Hippocampal formation (tissue), 2 donors: ENCODE results near the gene FBXL20.
"Not testable (repeated sequence)": the region's sequence is repeated elsewhere in the genome, so short reads cannot be mapped to it uniquely, and the experiment has no call there.

Source experiments
- DNase-seq, 2 donors: peaks; one replicate each; lab custom pipeline; 2025; lab: John Stamatoyannopoulos, UW

The FBXL20 gene

DNA sequence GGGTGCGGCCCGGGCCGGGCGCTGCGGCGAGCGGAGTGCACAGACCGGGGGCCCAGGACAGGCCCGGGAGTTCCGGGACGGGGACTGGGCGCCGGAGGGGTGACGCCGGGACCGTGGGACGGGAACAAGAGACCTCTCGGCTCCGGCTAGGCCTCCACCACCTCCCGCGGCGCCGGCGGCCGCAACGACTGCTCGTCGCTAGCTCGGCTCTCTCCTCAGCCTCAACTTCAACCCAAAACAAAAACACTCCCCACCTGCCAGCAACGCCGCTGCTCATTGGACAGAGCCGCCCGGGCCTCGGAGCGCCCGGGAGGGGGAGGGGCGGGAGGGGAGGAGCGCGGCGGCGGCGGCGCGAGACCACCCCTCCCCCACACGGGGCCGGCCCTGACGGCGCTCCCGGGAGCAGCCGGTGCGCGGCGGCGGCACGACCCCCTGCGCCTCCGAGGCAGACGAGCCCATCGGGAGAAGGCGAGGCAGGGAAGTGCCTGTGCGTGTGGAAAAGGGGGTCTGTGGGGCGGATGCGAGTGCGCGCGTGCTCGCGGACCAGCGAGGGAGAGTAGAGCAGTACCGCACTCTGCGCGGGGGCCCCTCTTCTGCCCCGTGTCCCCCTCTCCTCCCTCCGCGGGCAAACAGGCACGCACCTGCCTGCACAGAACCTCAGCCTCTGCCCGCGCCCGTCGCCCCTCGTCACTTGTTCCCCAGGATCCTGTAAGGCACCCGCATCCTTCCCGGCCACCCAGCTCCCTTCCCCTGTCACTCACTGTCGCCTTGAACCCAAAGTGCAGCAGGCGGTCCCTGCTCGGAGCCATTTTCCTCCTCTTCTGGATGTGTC, at the start of gene FBXL20:
TSS of gene FBXL20 (minus strand) at position 215 of the 832 bp plus-strand sequence. CDS start 224 bp downstream, outside the sequence.
- peak; percentile 83 to 88 for DNase-seq

DNA sequence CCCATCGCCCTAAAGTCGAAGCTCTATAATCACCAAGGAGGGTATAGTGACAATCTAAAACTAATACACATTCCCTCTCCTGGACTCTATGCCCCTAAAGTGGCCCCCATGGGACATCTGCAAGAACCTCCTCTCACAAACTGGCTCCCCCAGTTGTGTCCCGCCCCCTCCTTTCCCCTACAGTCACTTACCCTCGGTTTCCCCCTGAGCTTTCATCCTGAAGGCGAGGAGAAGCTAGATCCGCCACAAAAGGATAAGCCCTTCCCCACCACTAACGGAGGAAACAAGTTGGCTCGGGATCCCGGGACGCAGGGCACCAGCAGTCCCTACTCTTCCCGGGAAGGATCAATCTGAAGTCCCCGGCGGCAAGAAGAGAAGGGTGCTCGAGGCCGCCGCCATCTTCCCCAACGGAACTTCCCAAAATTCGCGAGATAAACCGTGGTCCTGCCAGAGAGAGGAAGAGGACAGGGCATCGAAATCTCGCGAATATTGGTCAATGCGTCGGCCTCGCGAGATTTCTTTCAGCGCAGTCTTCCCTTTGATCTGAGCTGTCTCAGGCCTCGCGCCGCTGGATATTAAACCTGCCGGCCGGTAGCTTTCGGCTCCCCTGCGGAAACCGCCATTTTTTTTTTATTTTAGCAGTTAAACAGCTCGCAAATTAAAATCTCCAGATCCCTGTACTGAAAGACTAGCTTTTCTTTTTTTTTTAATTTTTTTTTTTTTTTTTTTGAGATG, 49.6 kb upstream of the FBXL20 start, which contains the start of gene MED1:
TSS of gene MED1 (minus strand) at position 417 of the 735 bp plus-strand sequence. CDS start at position 216, 201 bp downstream.
- peak; percentile 80 to 95 for DNase-seq

DNA sequence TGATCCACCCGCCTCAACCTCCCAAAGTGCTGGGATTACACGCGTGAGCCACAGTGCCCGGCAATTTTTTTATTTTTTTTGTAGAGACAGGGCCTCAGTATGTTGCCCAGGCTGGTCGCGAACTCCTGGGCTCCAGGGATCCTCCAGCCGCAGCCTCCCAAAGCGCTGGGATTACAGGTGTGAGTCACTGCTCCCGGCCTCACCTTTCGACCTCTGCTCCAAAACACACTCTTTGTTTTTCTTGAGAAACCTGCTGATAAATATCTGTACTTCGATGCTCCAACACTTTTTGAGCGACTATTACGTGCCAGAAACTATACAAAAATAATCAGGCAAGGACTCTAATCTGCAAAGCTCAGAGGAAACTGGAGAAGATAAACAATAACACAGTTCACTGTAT, 48.6 kb upstream of the FBXL20 start:
- no peak for DNase-seq

DNA sequence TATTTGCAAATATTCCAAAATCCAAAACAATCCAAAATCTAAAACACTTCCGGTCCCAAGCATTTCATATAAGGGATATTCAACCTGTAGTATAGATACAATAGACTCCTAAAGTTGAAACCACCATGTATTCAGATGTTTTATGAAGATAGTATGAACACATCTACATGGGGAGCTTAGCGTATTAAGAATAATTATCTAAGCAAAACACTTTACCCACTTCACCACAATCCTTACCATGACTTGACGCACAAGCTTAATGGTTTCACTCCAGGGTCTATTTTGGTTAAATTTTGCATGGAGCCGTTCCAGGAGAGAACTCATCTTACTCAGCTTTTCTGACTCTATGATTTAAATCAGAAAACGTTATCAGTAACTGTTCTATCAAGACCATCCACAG, 46.1 kb upstream of the FBXL20 start:
- DNase-seq: no peak

DNA sequence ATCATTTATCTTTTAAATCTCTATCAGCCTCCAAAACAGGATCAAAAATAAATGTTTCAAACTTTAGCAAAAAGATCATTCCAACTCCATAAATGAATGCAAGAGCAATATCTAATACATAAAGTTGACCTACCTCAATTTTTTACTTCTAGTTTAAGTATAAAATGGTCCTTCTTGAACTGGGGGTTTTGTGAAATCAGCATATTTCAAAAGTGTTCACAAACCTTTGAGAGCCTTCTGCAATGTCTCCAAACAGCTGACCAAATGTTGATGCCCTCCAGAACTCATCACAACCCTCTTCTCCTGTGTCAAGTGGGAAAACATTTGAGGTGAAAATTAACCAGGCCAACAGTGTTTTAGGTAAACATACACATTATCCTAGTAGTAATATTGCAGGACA, 41.9 kb upstream of the FBXL20 start:
- DNase-seq: no peak

DNA sequence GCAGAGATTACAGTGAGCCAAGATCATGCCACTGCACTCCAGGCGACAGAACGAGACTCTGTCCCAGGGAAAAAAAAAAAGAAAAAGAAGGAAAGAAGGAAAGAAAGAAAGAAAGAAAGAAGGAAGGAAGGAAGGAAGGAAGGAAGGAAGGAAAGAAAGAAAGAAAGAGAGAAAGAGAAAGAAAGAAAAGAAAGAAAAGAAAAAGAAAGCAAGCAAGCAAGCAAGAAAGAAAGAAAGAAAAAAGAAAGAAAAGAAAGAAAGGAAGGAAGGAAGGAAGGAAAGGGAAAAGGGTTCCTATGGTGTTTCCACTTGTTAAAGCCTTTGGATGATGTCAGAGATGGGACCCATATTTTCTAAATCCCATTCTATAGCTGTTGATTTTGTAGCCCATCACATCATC, 38.4 kb upstream of the FBXL20 start:
- not testable (repeated sequence) for DNase-seq

DNA sequence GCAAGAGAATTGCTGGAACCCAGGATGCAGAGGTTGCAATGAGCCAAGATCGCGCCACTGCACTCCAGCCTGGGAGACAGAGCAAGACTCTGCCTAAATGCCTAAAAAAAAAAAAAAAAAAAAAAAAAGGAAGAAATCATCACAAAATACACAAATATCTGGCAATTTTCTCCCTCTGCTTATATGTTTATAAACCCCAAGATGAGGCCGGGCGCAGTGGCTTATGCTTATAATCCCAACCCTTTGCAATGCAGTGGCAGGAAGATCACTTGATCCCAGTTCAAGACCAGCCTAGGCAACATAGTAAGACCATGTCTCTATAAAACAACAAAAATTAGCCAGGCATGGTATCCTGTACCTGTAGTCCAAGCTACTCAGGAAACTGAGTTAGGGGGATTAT, 28.2 kb upstream of the FBXL20 start:
- DNase-seq: no peak

DNA sequence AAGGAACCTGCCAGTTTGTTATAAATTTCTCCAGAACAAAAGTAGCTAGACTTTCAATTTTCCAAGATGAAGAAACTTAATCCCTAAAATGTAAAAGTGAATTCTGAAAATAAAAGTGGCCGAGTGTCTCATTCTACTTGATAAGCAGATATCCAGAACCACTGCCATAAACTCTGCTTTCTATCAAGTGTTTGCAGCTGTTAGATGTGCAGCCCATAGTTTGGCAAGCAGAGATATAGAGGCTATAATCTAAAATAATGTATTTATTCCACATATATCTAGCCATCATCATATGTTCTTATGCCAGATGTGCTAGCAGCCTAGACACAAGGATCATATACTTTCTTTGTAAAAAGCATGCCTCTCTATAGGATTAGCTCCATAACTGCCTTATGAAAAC, 14.7 kb upstream of the FBXL20 start:
- DNase-seq: no peak

GRCh38 chr17:39410279-39410678, 8.9 kb upstream of the FBXL20 start:
- no peak for DNase-seq

- DNase-seq: no peak
Measured at GRCh38 chr17:39408360-39408759, 6.9 kb upstream of the FBXL20 start.

DNA sequence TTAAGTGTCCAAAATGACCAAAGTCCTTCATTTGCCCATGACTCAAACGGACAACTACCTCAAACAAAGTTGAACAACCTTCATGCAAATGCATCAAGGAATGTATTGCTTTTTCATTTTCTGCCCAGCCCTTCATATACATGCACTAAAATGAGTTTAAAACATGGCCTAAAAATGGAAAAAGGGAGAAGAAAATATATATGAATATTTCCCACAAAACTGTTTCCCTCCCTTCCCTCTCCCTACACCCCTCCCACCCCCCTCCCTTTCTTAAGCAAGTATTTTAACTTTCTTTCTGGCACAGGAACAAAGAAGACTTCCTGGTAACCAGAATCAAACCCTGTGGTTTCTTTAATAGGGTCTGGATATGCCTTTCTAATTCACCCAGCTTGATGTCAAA, 5.5 kb upstream of the FBXL20 start:
- DNase-seq: no peak

- no peak for DNase-seq
Measured at GRCh38 chr17:39405436-39405835, 4.0 kb upstream of the FBXL20 start.

DNA sequence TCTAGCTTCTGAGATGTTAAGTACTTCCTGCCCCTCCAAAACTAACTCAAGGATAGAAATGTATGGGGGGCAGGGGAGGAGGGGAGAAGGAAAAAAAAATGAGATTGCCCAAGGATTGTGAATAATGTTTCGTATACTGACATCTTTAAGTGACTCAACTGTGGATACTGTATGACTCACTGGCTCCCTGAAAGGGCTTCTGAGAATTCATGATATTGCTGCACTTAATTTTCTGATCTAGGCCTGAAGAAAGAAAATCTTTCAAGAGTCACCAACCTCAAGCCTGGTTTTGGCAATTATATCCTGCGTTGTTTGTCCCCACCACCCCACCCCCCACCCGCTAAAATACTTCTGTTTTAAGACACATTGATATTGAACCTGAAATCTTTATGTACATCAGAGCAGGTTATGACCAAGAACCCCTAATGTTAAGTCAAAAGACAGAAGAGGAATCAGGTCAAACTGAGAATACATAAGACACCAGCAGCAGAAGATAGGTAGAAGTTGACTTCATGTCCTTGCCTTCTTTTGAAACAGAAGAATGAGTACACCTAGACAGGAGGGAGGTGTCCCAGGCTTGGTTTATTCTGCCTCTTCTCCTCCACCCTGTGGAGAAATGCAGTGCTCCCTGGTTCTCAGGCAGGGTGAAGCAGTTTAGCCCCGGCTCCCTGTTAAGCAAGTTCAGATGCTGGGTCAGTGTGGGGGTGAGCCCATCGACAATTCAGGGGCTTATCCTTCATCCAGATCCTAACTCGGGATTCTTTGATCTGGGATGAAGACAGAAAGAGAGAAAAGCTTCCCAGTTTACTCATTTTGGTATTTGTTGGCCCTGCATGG, 3.3 kb upstream of the FBXL20 start:
- no peak for DNase-seq

- no peak for DNase-seq
Measured at GRCh38 chr17:39402890-39403605, 1.6 kb upstream of the FBXL20 start.

DNA sequence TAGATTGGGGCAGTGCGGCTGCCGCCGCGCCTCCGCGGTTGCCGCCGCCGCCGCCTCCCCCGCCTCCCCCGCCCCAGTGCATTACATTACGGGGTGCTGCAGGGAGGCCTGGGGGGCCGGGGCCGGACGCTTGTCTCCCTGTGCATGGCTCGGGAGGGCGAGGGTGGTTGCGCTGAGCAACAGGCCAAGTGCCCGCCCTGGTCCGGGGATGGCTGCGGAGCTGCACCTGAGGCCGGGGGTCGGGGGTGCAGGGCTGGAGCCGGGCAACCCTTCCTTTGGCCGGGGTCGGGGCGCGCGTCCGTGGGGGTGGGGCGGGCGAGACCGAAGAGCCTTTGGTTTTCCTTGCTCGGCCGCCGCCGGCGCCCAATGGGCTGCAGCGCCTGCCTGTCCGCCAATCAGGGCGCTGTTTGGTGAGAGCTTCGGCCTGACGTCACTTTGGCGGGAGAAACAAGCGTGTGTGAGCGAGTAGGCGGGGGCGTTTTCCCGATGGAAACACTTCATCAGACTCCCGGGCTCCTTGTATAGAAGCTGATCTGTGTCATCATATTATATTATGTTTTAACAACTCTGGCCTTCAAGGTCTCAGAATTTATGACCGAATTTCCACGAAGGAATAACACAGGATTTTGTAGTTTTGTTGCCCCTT, 941 bp upstream of the FBXL20 start:
- peak; percentile 88 for DNase-seq

- no peak for DNase-seq
Measured at GRCh38 chr17:39400547-39401411, 647 bp downstream of the FBXL20 start.

DNA sequence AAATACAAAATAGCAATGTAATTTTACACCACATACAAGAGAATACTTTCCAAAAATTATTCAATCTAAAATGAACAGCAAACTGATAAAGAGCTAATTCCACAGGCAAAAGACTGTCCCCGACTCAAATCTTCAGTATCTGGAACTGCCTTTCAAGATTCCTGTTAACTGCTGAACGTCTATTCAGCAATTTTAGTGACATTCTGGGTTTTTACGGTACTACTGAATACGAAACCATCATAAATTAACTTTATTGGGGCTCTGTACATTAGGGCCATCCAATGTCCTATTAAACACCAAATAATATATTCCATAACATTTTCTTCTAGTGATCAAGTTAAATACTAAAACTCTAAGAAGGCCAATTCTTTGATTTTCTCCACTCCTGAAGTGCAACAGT, 1.6 kb downstream of the FBXL20 start:
- no peak for DNase-seq

DNA sequence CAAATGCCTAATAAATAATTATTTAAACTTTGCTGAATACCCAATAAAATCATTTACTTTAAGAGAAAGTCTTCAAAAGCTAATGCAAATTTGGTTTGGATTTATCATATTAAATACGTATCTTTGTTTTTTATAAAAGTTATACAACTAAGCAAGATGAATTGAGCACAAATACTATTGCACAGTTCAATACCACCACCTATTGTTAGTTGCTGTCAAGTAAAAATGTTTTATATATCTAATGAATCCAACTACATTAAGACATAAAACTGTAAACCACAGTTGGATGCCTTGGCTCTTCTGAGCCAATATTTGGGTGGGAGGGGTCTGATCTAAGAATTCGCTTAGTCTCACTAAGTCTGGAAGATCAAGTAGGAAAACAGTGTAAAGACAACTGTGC, 7.7 kb downstream of the FBXL20 start:
- DNase-seq: no peak

DNA sequence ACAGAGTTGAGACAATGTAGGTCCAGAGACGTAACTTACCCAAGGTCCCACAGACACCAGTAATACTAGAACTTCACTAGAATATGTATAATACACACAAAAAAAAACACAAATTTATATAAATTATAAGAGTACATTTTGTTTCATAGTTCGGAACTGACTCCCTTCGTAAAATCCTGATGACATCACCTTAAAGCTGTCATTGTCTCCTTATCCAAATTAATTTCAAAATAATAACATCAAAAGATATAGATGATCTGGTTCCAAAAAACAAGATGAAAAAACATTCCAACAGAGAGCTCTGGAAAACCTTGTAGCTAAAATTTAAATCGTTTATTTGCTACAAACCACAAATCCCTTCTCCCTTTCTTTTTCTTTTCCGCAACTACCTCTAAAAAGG, 10.0 kb downstream of the FBXL20 start:
- DNase-seq: no peak

- DNase-seq: no peak
Measured at GRCh38 chr17:39385040-39385439, 16.4 kb downstream of the FBXL20 start.
